Peyer's patch (tissue), 4 donors: Measurements from ENCODE around the gene SLC22A13. TPM values are rescaled to one million over a fixed set of nuclear protein-coding genes. Genes with fewer than 3 reads are reported as not detected.

Experiments
- DNase-seq, 3 donors: peaks; one replicate each; pipeline ENCODE4 v3.0.0-alpha.2; 2017 to 2019
- H3K27ac ChIP-seq, 4 donors: fragments of 200-600 bp; sonication (generic); one replicate each; pipeline ENCODE4 v1.5.1; 2016 to 2019
- H3K27me3 ChIP-seq, 2 donors: fragments of 200-600 bp; sonication (generic); one replicate each; pipeline ENCODE4 v1.5.1; 2019
- H3K36me3 ChIP-seq, 3 donors: fragments of 200-600 bp; sonication (generic); one replicate each; pipeline ENCODE4 v1.5.1; 2016 to 2019
- H3K4me1 ChIP-seq, 4 donors: fragments of 200-600 bp; sonication (generic); one replicate each; pipeline ENCODE4 v1.5.1; 2016 to 2019
- H3K4me3 ChIP-seq, 4 donors: fragments of 200-600 bp; sonication (generic); 1 replicate in 3 of 4; 2 replicates in 1 of 4; pipeline ENCODE4 v1.5.1; 2016 to 2019; ENCODE audit warnings: mild to moderate bottlenecking in 1 of 4
- H3K9me3 ChIP-seq, 4 donors: fragments of 200-600 bp; sonication (generic); one replicate each; pipeline ENCODE4 v1.5.1; 2016 to 2019; ENCODE audit warnings: mild to moderate bottlenecking in 1 of 4
- CTCF ChIP-seq, 6 experiments: fragments of 450-650 bp in 4 of 6; fragments of 200-600 bp in 2 of 6; sonication (generic) in 1 of 6; IDR thresholded peaks; one replicate each; pipeline ENCODE4 v1.5.1; 2017 to 2019; ENCODE audit warnings: antibody characterized with exemption in 6 of 6, mild to moderate bottlenecking in 3 of 6, moderate library complexity in 1 of 6
- POLR2A ChIP-seq, 2 donors: fragments of 450-650 bp; IDR thresholded peaks; one replicate each; pipeline ENCODE4 v1.5.1; 2017; ENCODE audit warnings: antibody characterized with exemption in 2 of 2, mild to moderate bottlenecking in 2 of 2, moderate library complexity in 2 of 2
- total RNA-seq, 4 donors: library from RNA; depleted of rRNA; stranded (reverse); fragments of >200 nt; gene quantifications; one replicate each; pipeline ENCODE4 v1.1.0, GENCODE V29; 2016

Gene SLC22A13
- total RNA-seq, 4 donors from 2014 or later, result 1.4 to 5.0 (median 1.7) TPM; not detected in 1

GRCh38 chr3:38311476-38311875 is 45.9 kb downstream of the SLC22A13 start:
- Histone ChIP-seq H3K36me3 (no peaks in the 10 kb centered on the region), H3K4me1 (no peaks in the 10 kb centered on the region), H3K9me3 (no peaks in the 10 kb centered on the region), H3K27ac (no peak overlapping the region), H3K27me3 (no peaks in the 10 kb centered on the region), H3K4me3 (no peak overlapping the region)
- TF ChIP-seq CTCF (IDR thresholded peaks at IDR 0.05) (no peak), POLR2A (IDR thresholded peaks at IDR 0.05) (no peak)
- no peak for DNase-seq

GRCh38 chr3:38311941-38312340 is 46.3 kb downstream of the SLC22A13 start:
- DNase-seq, result no peak
- no peaks in the 10 kb centered on the region for H3K4me1 ChIP-seq
- no peaks in the 10 kb centered on the region for H3K9me3 ChIP-seq
- no peak overlapping the region for H3K4me3 ChIP-seq
- H3K36me3 ChIP-seq, result no peaks in the 10 kb centered on the region
- no peak overlapping the region for H3K27ac ChIP-seq
- TF ChIP-seq CTCF (IDR thresholded peaks at IDR 0.05), result no peak
- TF ChIP-seq POLR2A (IDR thresholded peaks at IDR 0.05), result no peak
- H3K27me3 ChIP-seq, result no peaks in the 10 kb centered on the region

- no peaks in the 10 kb centered on the region for H3K27me3 ChIP-seq
- H3K4me3 ChIP-seq, result no peak overlapping the region
- no peaks in the 10 kb centered on the region for H3K9me3 ChIP-seq
- H3K4me1 ChIP-seq, result no peaks in the 10 kb centered on the region
- H3K27ac ChIP-seq, result no peak overlapping the region
- TF ChIP-seq POLR2A (IDR thresholded peaks at IDR 0.05) (no peak), CTCF (IDR thresholded peaks at IDR 0.05) (no peak)
- DNase-seq, result no peak
- H3K36me3 ChIP-seq, result no peaks in the 10 kb centered on the region
These were observed 46.7 kb downstream of the SLC22A13 start for GRCh38 chr3:38312356-38312755.

- Histone ChIP-seq H3K36me3 (no peaks in the 10 kb centered on the region), H3K4me1 (no peaks in the 10 kb centered on the region), H3K4me3 (no peak overlapping the region), H3K27ac (no peak overlapping the region), H3K27me3 (no peaks in the 10 kb centered on the region), H3K9me3 (no peaks in the 10 kb centered on the region)
- no peak for DNase-seq
- TF ChIP-seq POLR2A (IDR thresholded peaks at IDR 0.05) (no peak), CTCF (IDR thresholded peaks at IDR 0.05) (no peak)
These were observed 47.7 kb downstream of the SLC22A13 start for GRCh38 chr3:38313263-38313662.

- H3K9me3 ChIP-seq, result no peaks in the 10 kb centered on the region
- H3K27me3 ChIP-seq, result no peaks in the 10 kb centered on the region
- H3K4me1 ChIP-seq, result no peaks in the 10 kb centered on the region
- DNase-seq, result no peak
- no peak for TF ChIP-seq POLR2A (IDR thresholded peaks at IDR 0.05)
- no peak for TF ChIP-seq CTCF (IDR thresholded peaks at IDR 0.05)
- H3K27ac ChIP-seq, result no peak overlapping the region
- no peaks in the 10 kb centered on the region for H3K36me3 ChIP-seq
- H3K4me3 ChIP-seq, result no peak overlapping the region
These were observed 48.1 kb downstream of the SLC22A13 start for GRCh38 chr3:38313695-38314094.

GRCh38 chr3:38314112-38314763 is 48.6 kb downstream of the SLC22A13 start:
- Histone ChIP-seq H3K4me3 (no peak overlapping the region), H3K27me3 (no peaks in the 10 kb centered on the region), H3K9me3 (no peaks in the 10 kb centered on the region), H3K36me3 (no peaks in the 10 kb centered on the region), H3K27ac (no peak overlapping the region), H3K4me1 (no peaks in the 10 kb centered on the region)
- no peak for DNase-seq
- TF ChIP-seq POLR2A (IDR thresholded peaks at IDR 0.05), result no peak
- no peak for TF ChIP-seq CTCF (IDR thresholded peaks at IDR 0.05)
